Measurements from ENCODE around the gene SNX14. TPM values are rescaled to one million over a fixed set of nuclear protein-coding genes. Genes with fewer than 3 reads are reported as not detected.

SNX14 gene
- total and polyA plus RNA-seq, 10 of the 15 experiments (the other 5 are each of a cell fraction or from before 2014, with no cell fraction given): 34.2 to 122 (median 51.0) TPM

GRCh38 chr6:85469276-85470022 lies 124.2 kb downstream of the SNX14 start:
- TF ChIP-seq HDGF (IDR thresholded peaks at IDR 0.05): no peak
- no peak for TF ChIP-seq MYC (IDR thresholded peaks at IDR 0.05; ENCODE audit: insufficient read depth, insufficient read length, insufficient replicate concordance, low read length, severe bottlenecking)
- TF ChIP-seq NKRF (conservative IDR thresholded peaks at IDR 0.05): no peak

More at GRCh38 chr6:85469276-85470022, 124.2 kb downstream of the SNX14 start:
- Histone ChIP-seq H4K20me1 (ENCODE audit: control insufficient read depth, insufficient read depth) (no peaks in the 10 kb centered on the region), H3K4me1 (ENCODE audit: control insufficient read depth, insufficient read depth, low read length) (peaks cover 15% of the 10 kb centered on the region), H3K9ac (ENCODE audit: control insufficient read depth, insufficient read depth, low read length) (no peak overlapping the region), H3K27ac (ENCODE audit: control insufficient read depth, insufficient read depth) (no peak overlapping the region), H3K9me3 (replicated peaks; ENCODE audit: control insufficient read depth, insufficient read depth, low read length) (no peaks in the 10 kb centered on the region), H3K36me3 (ENCODE audit: control insufficient read depth in 2 of 2, insufficient read depth in 2 of 2, low read length in 1 of 2) (no peaks in the 10 kb centered on the region), H3K27me3 (replicated peaks in 1 of 2; ENCODE audit: control insufficient read depth in 2 of 2, insufficient read depth in 2 of 2, low read length in 1 of 2) (no peaks in the 10 kb centered on the region), H3K4me2 (ENCODE audit: control insufficient read depth, insufficient read depth) (no peak overlapping the region), H2AFZ (ENCODE audit: control insufficient read depth, low read depth, low read length) (no peak overlapping the region), H3K79me2 (ENCODE audit: control insufficient read depth, insufficient read depth, low read length) (no peaks in the 10 kb centered on the region), H3K4me3 (no peak overlapping the region)
- RAD21 ChIA-PET (ENCODE audit: unreplicated experiment): interaction anchor here (0.8 to 1.9 kb wide), 4 partner anchors 10 to 19 kb away, joined by 3 to 5 read pairs (median 3); partner anchors contain the start of gene NT5E
- CTCF ChIA-PET: interaction anchor here (1.2 to 3.7 kb wide), 2 partner anchors 10 to 13 kb away, joined by 6 to 21 read pairs; no protein-coding TSS in a partner anchor
- in situ Hi-C loops (cut with MboI) (no loop called here), intact Hi-C loops (cut with micrococcal nuclease; ENCODE audit: unreplicated experiment) (no loop called here)
- SMC1A ChIA-PET (ENCODE audit: uncharacterized antibody, unreplicated experiment): interaction anchor here (1.2 to 1.5 kb wide), 2 partner anchors 10 to 13 kb away, joined by 4 to 5 read pairs; no protein-coding TSS in a partner anchor
- POLR2A ChIA-PET: interaction anchor here (0.8 kb wide), 1 partner anchor 26 kb away, joined by 3 read pairs; no protein-coding TSS in a partner anchor
- no peak for FAIRE-seq
- no TSS peak for BruUV-seq (replicated peaks)
- WGBS (ENCODE audit: insufficient coverage, insufficient replicate concordance, low lambda C conversion rate, missing lambda C conversion rate): 50% methylated on average over 2 of the region's 2 CpGs
- ATAC-seq: no peak
- DNase-seq (ENCODE audit: low read depth, low spot score): no peak
